PC-9 (cell line): Measurements from ENCODE around the gene DVL1. TPM values are rescaled to one million over a fixed set of nuclear protein-coding genes. Genes with fewer than 3 reads are reported as not detected.

Experiments used
- BruUV-seq: library from RNA; stranded (reverse); fragments of 400-500 nt; replicated peaks from 2 replicates; lab custom pipeline; 2021; lab: Mats Ljungman, UMichigan
- CTCF ChIA-PET: fragments of 300-600 bp; sonication (Branson Sonifier 250); formaldehyde crosslinking; loops from one replicate; lab custom pipeline; 2022; ENCODE audit warnings: antibody characterized with exemption; lab: Charles Lee
- POLR2A ChIA-PET: fragments of 300-600 bp; sonication (Branson Sonifier 250); formaldehyde crosslinking; loops from one replicate; lab custom pipeline; 2022; ENCODE audit warnings: antibody characterized with exemption; ENCODE audit not compliant: unreplicated experiment; lab: Charles Lee
- DNase-seq, 2 experiments: peaks; one replicate each; pipeline versions ENCODE4 v3.0.0 to v3.0.0-alpha.2; 2015 to 2022; ENCODE audit warnings: mixed read lengths in 1 of 2
- H2AFZ ChIP-seq: fragments of 200-600 bp; sonication (generic); 2 replicates; pipeline ENCODE4 v1.8.1; 2017; ENCODE audit warnings: antibody characterized with exemption
- H3F3A ChIP-seq: fragments of 200-600 bp; sonication (generic); 2 replicates; pipeline ENCODE4 v1.8.1; 2017; ENCODE audit warnings: antibody characterized with exemption, mild to moderate bottlenecking, low read depth; ENCODE audit not compliant: insufficient read depth
- H3K27ac ChIP-seq: fragments of 200-600 bp; sonication (generic); 2 replicates; pipeline ENCODE4 v1.6.1; 2016; ENCODE audit warnings: mixed run types
- H3K27me3 ChIP-seq: fragments of 200-600 bp; sonication (generic); 2 replicates; pipeline ENCODE4 v1.6.1; 2016; ENCODE audit warnings: low read depth, mixed run types; ENCODE audit not compliant: insufficient read depth
- H3K36me3 ChIP-seq: fragments of 200-600 bp; sonication (generic); 2 replicates; pipeline ENCODE4 v1.6.1; 2016; ENCODE audit warnings: low read depth, mixed run types
- H3K4me1 ChIP-seq: fragments of 200-600 bp; sonication (generic); replicated peaks from 2 replicates; pipeline ENCODE4 v1.6.1; 2016; ENCODE audit warnings: mixed run types; ENCODE audit not compliant: insufficient read depth
- H3K4me2 ChIP-seq: fragments of 200-600 bp; sonication (generic); 2 replicates; pipeline ENCODE4 v1.6.1; 2017; ENCODE audit warnings: mixed run types
- H3K4me3 ChIP-seq: fragments of 200-600 bp; sonication (generic); 2 replicates; pipeline ENCODE4 v1.6.1; 2016; ENCODE audit warnings: mixed run types
- H3K79me2 ChIP-seq: fragments of 200-600 bp; sonication (generic); 2 replicates; pipeline ENCODE4 v1.6.1; 2017; ENCODE audit warnings: low read depth, mixed run types
- H3K9me2 ChIP-seq: fragments of 200-600 bp; sonication (generic); 2 replicates; pipeline ENCODE4 v1.8.1; 2017; ENCODE audit warnings: mild to moderate bottlenecking; ENCODE audit not compliant: insufficient read depth
- H3K9me3 ChIP-seq: fragments of 200-600 bp; sonication (generic); 2 replicates; pipeline ENCODE4 v1.8.1; 2016; ENCODE audit warnings: low read depth; ENCODE audit not compliant: insufficient read depth
- H4K20me1 ChIP-seq: fragments of 200-600 bp; sonication (generic); 2 replicates; pipeline ENCODE4 v1.8.1; 2017; ENCODE audit not compliant: insufficient read depth
- CTCF ChIP-seq: fragments of 200-600 bp; sonication (generic); conservative IDR thresholded peaks from 2 replicates; pipeline ENCODE4 v1.6.1; 2017; ENCODE audit warnings: mixed run types, antibody characterized with exemption, mild to moderate bottlenecking, moderate library complexity
- EZH2 ChIP-seq: fragments of 200-600 bp; sonication (generic); IDR thresholded peaks from 2 replicates; pipeline ENCODE4 v1.8.0; 2017; ENCODE audit warnings: antibody characterized with exemption, low read depth
- intact Hi-C: fragments of 100-400 bp; cut with micrococcal nuclease; formaldehyde crosslinking; loops from one replicate; pipeline ENCODE4 v1.10.0; 2022; ENCODE audit not compliant: unreplicated experiment
- total RNA-seq: library from RNA; stranded (reverse); gene quantifications from 2 replicates; pipeline ENCODE4 v1.2.3, GENCODE V29; 2021

Gene DVL1
- total RNA-seq, 1 experiment from 2014 or later: 95.8 TPM

- DNase-seq: no peak
- no TSS peak for BruUV-seq
- Histone ChIP-seq H3K9me3 (no peaks in the 10 kb centered on the region), H3K4me3 (no peak overlapping the region), H3K79me2 (peaks cover 27% of the 10 kb centered on the region), H3K27me3 (no peaks in the 10 kb centered on the region), H4K20me1 (peaks cover 4% of the 10 kb centered on the region; the same call in 1 of the 2 replicates), H2AFZ (no peak overlapping the region), H3K4me2 (0 out of 2 replicates have a peak overlapping the region, but pooled peaks have one; percentile 65), H3F3A (peaks cover 41% of the 10 kb centered on the region; the same call in 1 of the 2 replicates), H3K9me2 (no peaks in the 10 kb centered on the region), H3K36me3 (no peaks in the 10 kb centered on the region), H3K4me1 (peaks cover 26% of the 10 kb centered on the region), H3K27ac (no peak overlapping the region)
- intact Hi-C loops: loop anchor here (2.0 kb wide), 1 partner anchor 15 kb away; no protein-coding TSS in a partner anchor
- ChIA-PET CTCF (no interaction called here), POLR2A (no interaction called here)
- TF ChIP-seq EZH2 (no peak), CTCF (no peak)
Measured at GRCh38 chr1:1329304-1330210, 19.7 kb downstream of the DVL1 start.

- Histone ChIP-seq H3F3A (peaks cover 45% of the 10 kb centered on the region; the same call in 1 of the 2 replicates), H2AFZ (no peak overlapping the region), H3K27me3 (no peaks in the 10 kb centered on the region), H3K79me2 (peaks cover 35% of the 10 kb centered on the region), H3K4me3 (no peak overlapping the region), H3K27ac (no peak overlapping the region), H3K4me2 (no peak overlapping the region), H4K20me1 (peaks cover 8% of the 10 kb centered on the region), H3K36me3 (no peaks in the 10 kb centered on the region), H3K4me1 (peaks cover 30% of the 10 kb centered on the region), H3K9me2 (no peaks in the 10 kb centered on the region), H3K9me3 (no peaks in the 10 kb centered on the region)
- POLR2A ChIA-PET: no interaction called here
- no peak for DNase-seq
- TF ChIP-seq EZH2: no peak
- TF ChIP-seq CTCF: no peak
- CTCF ChIA-PET: no interaction called here
- intact Hi-C loops: no loop called here
- BruUV-seq: no TSS peak
Measured at GRCh38 chr1:1328254-1328653, 21.0 kb downstream of the DVL1 start.

GRCh38 chr1:1327291-1327690, 21.9 kb downstream of the DVL1 start:
- no peaks in the 10 kb centered on the region for H3K9me3 ChIP-seq
- no peak overlapping the region for H3K4me2 ChIP-seq
- H3K9me2 ChIP-seq: no peaks in the 10 kb centered on the region
- no peak overlapping the region for H2AFZ ChIP-seq
- ChIA-PET POLR2A (interaction anchor here (0.6 kb wide), 1 partner anchor 283 kb away, joined by 3 read pairs; no protein-coding TSS in a partner anchor), CTCF (no interaction called here)
- TF ChIP-seq EZH2: no peak
- no peak for TF ChIP-seq CTCF
- H3K27me3 ChIP-seq: no peaks in the 10 kb centered on the region
- peaks cover 46% of the 10 kb centered on the region; the same call in 1 of the 2 replicates for H3F3A ChIP-seq
- H3K4me3 ChIP-seq: no peak overlapping the region
- BruUV-seq: no TSS peak
- H4K20me1 ChIP-seq: peaks cover 12% of the 10 kb centered on the region
- DNase-seq: no peak
- intact Hi-C loops: no loop called here
- H3K4me1 ChIP-seq: peaks cover 33% of the 10 kb centered on the region
- H3K27ac ChIP-seq: no peak overlapping the region
- peaks cover 42% of the 10 kb centered on the region for H3K79me2 ChIP-seq
- H3K36me3 ChIP-seq: no peaks in the 10 kb centered on the region
